Activated CD4-positive, alpha-beta T cell treated with anti-CD3 and anti-CD28 coated beads, Interleukin-2, amount 50 U/mL, for 48 hours (primary cell): ENCODE measurements around the gene PHACTR2.
"Not testable (repeated sequence)": the region's sequence is repeated elsewhere in the genome, so short reads cannot be mapped to it uniquely, and the experiment has no call there.

Experiments
- DNase-seq, 2 experiments: peaks; one replicate each; pipeline ENCODE4 v3.0.0-alpha.2; 2020

Gene PHACTR2

DNA sequence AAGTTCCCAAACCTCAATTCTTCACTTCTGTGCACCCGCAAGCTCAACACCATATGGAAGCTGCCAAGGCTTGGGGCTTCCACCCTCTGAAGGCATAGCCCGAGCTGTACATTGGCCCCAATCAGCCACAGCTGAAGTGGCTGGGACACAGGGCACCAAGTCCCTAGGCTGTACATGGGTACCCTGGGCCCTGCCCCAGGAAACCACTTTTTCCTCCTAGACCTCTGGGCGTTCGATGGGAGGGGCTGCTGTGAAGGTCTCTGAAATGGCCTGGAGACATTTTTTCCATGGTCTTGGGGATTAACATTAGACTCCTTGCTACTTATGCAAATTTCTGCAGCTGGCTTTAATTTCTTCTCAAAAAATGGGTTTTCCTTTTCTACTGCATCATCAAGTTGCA is 195.8 kb downstream of the PHACTR2 start:
- DNase-seq, result not testable (repeated sequence)

DNA sequence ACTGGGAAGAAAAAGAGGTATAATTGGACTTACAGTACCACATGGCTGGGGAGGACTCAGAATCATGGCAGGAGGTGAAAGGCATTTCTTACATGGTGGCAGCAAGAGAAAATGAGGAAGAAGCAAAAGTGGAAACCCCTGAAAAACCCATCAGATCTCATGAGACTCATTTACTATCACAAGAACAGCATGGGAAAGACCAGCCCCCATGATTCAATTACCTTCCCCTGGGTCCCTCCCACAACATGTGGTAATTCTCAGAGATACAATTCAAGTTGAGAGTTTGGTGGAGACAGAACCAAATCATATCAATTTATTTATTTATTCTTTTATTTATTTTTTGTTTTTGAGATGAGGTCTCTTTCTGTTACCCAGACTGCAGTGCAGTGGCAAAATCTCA is 196.7 kb downstream of the PHACTR2 start:
- DNase-seq, result not testable (repeated sequence)

DNA sequence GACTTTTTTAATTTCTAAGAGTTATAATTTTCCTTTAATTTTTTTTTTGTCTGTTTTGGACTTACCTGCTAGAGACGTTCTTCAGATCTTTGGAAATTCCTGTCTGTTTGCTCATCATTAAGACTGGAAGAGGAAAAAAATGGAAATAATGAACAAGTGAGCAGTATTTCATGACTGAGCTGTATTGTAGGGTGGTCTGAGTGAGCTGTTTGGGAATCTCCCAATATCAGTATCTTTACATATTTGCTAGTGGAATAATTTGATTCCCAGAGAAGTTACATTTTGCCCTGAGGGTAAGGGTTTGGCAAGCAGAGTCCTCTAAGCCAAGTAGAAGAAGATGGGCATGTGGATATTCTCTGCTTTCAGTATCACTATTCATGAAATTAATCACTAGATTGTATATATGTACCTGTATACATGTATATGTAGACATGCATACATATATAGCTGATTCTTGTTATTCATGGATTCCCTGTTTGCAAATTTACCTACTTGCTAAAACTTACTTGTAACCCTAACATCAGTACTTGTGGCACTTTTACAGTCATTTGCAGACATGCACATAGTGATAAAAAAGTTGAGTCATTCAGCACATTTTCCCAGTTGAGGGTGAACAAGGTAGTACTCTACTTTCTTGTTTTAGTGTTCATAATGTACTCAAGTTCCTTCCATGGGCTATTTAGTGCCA is 200.0 kb downstream of the PHACTR2 start:
- no peak for DNase-seq

DNA sequence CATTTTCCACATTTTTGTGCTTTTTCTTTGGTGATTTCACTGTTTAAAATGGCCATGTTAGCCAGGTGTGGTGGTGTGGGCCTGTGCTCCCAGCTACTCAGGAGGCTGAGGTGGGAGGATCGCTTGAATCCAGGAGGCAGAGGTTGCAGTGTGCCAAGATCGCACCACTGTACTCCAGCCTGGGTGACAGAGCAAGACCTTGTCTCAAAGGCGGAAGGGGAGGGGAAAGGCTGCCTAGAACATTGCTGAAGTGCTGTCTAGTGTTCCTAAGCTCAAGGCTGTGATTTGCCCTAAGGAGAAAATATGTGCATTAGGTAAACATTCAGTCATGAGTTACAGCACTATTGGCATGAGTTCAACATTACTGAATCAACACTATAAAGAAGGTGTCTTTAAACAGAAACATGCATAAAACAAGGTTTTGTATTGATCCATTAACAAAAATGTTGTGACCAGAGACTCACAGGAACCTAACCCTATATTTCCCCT is 200.6 kb downstream of the PHACTR2 start:
- no peak for DNase-seq

DNA sequence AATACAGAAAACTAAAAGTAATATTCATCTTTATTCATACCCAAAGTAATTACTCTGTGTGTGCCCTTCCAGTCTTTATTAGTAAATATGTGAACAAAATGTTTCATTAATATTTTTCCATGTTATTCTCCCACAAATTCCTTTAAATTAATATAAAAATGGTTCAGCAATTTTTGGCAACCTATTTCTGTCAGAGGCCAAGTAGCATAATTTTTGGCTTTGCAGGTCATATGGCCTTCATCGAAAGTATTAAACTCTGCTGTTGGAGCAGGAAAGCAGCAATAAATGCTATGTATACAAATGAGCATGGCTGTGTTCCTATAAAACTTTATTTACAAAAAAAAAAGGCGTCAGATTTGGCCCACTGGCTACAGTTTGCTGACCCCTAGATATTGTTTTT is 202.6 kb downstream of the PHACTR2 start:
- DNase-seq, result no peak
